Body of pancreas (tissue), 4 donors: ENCODE results near the gene ECD.

ENCODE experiments used
- CTCF ChIP-seq, 7 experiments: fragments of 450-650 bp in 4 of 7; fragments of 200-600 bp in 3 of 7; sonication (generic) in 3 of 7; IDR thresholded peaks; one replicate each; pipeline ENCODE4 v1.5.1; 2016 to 2019; ENCODE audit warnings: antibody characterized with exemption in 7 of 7
- POLR2A ChIP-seq, 3 donors: fragments of 450-650 bp; IDR thresholded peaks; one replicate each; pipeline ENCODE4 v1.6.1; 2016; ENCODE audit warnings: antibody characterized with exemption in 3 of 3, mild to moderate bottlenecking in 2 of 3

GRCh38 chr10:73205890-73206289 lies 38.1 kb upstream of the ECD start:
- TF ChIP-seq CTCF (IDR thresholded peaks at IDR 0.05): no peak
- no peak for TF ChIP-seq POLR2A (IDR thresholded peaks at IDR 0.05)
